Ishikawa (cell line): Measurements from ENCODE around the gene GZF1.

Source experiments
- CEBPB ChIP-seq: IDR thresholded peaks from 2 replicates; pipeline ENCODE4 v1.6.1; 2012
- CREB1 ChIP-seq: IDR thresholded peaks from 2 replicates; pipeline ENCODE4 v1.6.1; 2012; ENCODE audit warnings: low read depth
- EGR1 ChIP-seq: IDR thresholded peaks from 2 replicates; pipeline ENCODE4 v1.6.1; 2012
- EP300 ChIP-seq: IDR thresholded peaks from 2 replicates; pipeline ENCODE4 v1.6.1; 2012; ENCODE audit warnings: borderline replicate concordance
- FOXM1 ChIP-seq: IDR thresholded peaks from 2 replicates; pipeline ENCODE4 v1.6.1; 2012; ENCODE audit warnings: low read depth, borderline replicate concordance
- TEAD4 ChIP-seq: IDR thresholded peaks from 2 replicates; pipeline ENCODE4 v1.6.1; 2012
- YY1 ChIP-seq: IDR thresholded peaks from 2 replicates; pipeline ENCODE4 v1.6.1; 2012; ENCODE audit warnings: low read depth
- TF ChIP-seq, protein P1 (sequence below): IDR thresholded peaks from 2 replicates; pipeline ENCODE4 v1.6.1; 2012
- TF ChIP-seq, protein P2 (sequence below): IDR thresholded peaks from 2 replicates; pipeline ENCODE4 v1.6.1; 2012; ENCODE audit warnings: low read depth, mild to moderate bottlenecking
- TF ChIP-seq, protein P3 (sequence below): IDR thresholded peaks from 2 replicates; pipeline ENCODE4 v1.6.1; 2012

DNA sequence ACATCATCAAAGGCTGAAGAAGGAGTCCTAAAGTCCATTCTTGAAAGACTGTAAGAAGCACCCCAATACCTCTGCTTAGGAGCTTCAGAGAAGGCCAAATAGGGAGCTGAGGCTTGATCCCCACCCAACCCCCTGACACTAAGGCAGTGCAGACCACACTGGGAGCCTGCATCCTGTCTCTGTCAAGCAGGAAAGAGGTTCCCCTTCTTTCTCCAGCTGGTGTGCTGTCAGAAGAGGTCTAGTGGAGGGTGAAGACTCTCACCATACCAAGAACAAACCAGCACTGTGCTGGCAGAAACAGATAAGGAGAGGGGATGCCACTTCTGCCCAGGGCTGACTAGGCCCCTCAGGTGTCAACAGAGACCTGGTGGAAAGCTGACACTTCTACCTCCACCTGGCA, 19.9 kb downstream of the GZF1 start:
- TF ChIP-seq CEBPB (no peak), YY1 (no peak), TEAD4 (no peak), EGR1 (no peak), EP300 (no peak), CREB1 (no peak), FOXM1 (no peak)
- TF ChIP-seq, protein P1, sequence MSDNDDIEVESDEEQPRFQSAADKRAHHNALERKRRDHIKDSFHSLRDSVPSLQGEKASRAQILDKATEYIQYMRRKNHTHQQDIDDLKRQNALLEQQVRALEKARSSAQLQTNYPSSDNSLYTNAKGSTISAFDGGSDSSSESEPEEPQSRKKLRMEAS, result no peak
- TF ChIP-seq, protein P2, sequence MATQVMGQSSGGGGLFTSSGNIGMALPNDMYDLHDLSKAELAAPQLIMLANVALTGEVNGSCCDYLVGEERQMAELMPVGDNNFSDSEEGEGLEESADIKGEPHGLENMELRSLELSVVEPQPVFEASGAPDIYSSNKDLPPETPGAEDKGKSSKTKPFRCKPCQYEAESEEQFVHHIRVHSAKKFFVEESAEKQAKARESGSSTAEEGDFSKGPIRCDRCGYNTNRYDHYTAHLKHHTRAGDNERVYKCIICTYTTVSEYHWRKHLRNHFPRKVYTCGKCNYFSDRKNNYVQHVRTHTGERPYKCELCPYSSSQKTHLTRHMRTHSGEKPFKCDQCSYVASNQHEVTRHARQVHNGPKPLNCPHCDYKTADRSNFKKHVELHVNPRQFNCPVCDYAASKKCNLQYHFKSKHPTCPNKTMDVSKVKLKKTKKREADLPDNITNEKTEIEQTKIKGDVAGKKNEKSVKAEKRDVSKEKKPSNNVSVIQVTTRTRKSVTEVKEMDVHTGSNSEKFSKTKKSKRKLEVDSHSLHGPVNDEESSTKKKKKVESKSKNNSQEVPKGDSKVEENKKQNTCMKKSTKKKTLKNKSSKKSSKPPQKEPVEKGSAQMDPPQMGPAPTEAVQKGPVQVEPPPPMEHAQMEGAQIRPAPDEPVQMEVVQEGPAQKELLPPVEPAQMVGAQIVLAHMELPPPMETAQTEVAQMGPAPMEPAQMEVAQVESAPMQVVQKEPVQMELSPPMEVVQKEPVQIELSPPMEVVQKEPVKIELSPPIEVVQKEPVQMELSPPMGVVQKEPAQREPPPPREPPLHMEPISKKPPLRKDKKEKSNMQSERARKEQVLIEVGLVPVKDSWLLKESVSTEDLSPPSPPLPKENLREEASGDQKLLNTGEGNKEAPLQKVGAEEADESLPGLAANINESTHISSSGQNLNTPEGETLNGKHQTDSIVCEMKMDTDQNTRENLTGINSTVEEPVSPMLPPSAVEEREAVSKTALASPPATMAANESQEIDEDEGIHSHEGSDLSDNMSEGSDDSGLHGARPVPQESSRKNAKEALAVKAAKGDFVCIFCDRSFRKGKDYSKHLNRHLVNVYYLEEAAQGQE, result no peak
- TF ChIP-seq, protein P3, sequence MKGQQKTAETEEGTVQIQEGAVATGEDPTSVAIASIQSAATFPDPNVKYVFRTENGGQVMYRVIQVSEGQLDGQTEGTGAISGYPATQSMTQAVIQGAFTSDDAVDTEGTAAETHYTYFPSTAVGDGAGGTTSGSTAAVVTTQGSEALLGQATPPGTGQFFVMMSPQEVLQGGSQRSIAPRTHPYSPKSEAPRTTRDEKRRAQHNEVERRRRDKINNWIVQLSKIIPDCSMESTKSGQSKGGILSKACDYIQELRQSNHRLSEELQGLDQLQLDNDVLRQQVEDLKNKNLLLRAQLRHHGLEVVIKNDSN, result no peak
